ENCODE results near the gene EIF2B2.

Gene EIF2B2

DNA sequence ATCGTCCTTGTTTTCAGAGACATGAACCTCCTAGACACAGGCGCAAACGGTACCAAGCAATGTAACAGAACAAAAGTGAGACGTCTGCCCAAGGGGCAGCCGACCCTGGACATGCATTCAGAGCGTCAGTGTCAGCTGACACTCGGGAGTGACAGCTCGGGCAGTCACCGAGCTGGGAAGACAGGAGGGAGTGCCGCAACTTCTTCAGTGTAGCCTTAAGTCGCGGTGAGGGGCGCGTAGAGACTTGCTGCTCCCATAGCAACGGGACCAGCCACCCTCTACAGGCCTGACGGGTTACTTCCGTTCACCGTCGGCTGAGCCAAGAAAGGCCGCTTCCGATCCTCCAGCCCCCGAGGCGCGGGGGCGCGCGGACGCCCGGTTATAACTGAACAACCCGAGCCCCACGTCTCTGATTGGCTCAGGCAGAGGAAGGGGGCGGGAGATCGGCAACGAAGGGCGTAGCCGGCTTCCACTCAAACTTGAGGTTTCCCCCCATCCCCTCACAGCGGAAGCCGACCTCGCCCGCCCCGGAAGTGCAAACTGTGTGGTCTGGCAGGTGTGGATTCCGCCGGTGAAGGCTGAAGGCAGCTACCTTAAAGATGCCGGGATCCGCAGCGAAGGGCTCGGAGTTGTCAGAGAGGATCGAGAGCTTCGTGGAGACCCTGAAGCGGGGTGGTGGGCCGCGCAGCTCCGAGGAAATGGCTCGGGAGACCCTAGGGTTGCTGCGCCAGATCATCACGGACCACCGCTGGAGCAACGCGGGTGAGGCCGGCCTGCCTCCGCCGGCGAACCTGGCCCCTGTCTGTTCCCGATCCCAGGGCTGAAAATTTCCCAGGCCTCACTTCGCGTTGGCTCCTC lies at the start of gene EIF2B2:
Gene EIF2B2, plus strand, starts transcription at position 530 of the 858 bp plus-strand sequence. Its CDS starts 70 bp downstream, at position 600.
- in situ Hi-C loops (cut with HindIII; ENCODE audit: low sequenced_read_pairs) = no loop called here

DNA sequence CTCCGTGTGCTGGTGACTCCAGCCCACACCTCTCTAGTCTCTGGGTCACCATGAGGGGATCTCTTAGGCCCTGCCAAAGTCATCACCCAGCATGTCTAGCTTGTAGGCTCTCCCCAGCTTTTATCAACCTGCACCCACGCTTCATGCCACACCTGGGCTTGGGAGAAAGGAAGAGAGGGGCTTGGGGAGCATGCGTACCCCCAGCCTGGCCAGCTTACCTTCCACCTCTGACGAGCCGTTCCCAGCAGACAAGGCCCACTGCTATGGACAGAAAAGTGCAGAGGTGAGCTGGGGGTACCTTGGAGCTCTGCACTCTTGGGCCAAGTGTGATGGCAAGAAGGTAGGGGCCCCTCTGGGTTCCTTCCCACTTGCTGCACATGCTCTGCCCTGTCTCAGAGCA lies 49.0 kb upstream of the EIF2B2 start:
- in situ Hi-C loops (cut with HindIII; ENCODE audit: low sequenced_read_pairs) = no loop called here

DNA sequence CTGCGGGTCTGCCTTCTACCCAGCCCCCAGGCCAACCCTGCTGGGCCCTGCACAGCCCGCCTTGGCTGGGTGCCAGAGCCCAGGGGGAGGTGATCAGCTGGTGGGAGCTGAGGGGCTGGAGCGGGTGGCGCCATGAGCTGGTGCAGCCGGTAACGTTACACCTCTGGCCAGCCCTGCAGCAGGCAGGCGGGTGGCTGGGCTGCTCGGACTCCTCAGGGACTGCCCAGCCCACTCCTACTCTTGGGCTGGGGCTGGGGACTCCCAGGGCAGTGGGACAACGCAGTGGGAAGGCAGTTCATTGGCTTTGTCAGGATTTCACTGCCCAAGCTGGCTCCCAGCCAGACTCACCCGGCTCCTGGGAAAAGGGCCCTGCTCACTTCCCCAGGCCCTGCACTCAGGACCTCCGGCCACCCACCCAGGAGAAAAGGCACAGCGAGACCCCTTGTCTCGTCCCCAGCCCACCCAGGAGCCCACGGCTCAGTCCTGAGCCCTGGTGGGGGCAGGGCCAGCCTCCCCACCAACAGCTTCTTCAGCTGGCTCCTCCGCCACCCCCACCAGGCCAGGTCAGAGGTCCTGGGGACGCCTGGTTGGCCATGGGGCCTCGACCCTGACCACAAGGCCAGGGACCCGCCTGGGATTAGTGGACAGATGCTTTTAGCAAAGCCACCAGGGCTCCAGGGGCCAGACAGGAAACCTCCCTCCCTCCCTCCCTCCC lies 48.3 kb upstream of the EIF2B2 start:
- in situ Hi-C loops (cut with HindIII; ENCODE audit: low sequenced_read_pairs) = no loop called here

DNA sequence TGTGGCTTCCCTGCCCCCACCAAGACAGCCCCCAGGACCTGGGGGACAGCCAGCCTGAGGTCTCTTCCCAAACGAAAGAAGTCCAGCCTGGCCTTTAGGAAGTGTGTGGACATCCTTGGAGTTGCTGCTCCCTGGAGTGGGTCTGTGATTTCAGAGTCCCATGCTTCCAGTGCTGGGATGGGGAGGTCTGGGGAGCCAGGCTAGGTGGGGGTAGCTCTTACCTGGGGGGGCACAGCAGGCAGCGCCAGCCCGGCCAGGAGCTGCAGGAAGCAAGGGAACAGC lies 47.8 kb upstream of the EIF2B2 start:
- in situ Hi-C loops (cut with HindIII; ENCODE audit: low sequenced_read_pairs) = no loop called here

DNA sequence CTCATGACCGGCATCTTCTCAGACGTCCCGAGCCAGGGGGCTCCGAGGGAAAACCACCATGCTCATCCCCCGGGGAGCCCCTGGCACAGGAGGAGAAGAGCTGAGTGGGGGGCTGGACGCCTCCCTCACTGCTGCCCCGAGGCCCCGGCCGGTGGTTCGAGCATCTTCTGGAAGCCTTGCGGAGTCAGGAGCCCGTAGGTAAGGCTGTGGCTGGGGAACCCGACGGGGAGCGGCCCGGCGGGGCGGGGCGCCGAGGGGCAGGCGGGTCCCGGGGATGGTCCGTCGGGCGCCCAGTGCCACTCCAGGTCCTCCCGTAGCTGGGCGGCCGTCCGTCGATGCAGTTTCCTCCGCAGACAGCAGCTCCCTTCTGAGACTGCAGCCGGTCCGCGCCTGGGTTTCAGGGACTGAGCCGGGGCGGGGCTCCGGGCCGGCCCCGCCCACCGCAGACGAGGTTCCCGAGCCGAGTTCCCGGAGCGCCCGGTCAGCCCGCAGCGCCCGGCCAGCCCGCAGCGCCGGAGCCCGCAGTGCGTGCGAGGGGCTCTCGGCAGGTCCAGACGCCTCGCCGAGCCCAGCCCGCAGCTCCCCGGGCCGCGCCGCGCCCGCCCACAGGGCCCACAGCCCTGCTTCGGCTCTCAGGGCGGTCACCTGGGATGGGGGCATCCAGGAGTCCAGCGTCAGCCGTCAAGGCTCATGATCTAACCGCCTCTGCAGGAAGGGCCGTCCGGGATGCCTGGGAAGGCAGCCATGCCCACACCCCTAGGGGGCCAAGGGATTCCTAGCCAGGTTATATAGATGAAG lies 47.3 kb upstream of the EIF2B2 start, which contains the start of gene PGF:
Gene PGF, minus strand, starts transcription at position 369 of the 798 bp plus-strand sequence. Its CDS starts 355 bp downstream, at position 14.
- in situ Hi-C loops (cut with HindIII; ENCODE audit: low sequenced_read_pairs) = no loop called here

DNA sequence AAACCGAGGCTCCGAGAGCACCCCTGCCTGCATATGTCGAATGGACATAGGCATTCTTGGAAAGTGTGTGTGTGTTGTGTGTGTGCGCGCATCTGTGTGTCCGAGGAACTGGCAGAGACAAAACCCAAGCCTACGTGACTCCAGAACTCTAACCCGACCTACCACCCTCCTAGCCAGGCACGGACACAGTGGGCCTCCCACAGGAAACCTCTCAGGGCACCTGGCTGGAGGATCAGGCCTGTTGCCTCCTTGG lies 46.8 kb upstream of the EIF2B2 start:
- in situ Hi-C loops (cut with HindIII; ENCODE audit: low sequenced_read_pairs) = no loop called here

DNA sequence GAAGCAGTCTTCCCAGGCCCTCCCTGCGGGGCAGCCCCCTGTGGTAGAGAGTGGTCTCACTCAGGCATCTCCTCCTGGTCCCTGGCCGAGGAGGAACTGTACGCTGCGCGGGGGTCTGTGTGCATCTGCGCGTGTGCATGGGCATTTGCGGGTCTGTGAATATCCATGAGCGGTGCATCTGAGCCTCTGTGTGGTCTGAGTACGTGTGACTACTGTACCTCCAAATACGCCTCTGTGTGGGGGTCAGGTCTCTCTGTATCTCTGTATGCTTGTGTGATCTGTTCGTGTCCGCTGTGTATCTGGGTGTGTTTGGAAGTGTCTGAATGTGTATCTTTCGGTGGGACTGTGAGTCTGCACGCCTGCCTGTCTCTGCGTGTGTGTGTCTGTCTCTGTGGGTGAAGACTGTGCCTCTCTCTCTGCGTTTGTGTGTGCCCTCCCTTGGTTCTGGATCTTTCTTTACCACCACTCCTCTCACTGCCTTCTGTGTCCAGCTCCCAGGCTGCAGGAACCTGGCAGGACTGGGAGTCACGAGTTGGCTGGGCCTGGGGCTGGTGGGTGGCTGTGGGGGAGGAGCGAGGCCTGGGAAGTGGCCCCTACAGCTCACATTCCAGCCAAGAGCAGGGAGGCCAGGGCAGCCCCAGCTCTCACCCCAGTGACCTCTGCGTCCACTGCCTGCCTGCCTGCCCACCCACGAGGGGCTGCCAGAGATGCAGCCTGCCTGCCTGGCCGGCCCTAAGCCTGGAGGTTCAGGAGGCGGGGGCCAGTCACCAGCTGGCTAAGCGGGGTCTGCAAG lies 46.2 kb upstream of the EIF2B2 start:
- in situ Hi-C loops (cut with HindIII; ENCODE audit: low sequenced_read_pairs) = no loop called here

DNA sequence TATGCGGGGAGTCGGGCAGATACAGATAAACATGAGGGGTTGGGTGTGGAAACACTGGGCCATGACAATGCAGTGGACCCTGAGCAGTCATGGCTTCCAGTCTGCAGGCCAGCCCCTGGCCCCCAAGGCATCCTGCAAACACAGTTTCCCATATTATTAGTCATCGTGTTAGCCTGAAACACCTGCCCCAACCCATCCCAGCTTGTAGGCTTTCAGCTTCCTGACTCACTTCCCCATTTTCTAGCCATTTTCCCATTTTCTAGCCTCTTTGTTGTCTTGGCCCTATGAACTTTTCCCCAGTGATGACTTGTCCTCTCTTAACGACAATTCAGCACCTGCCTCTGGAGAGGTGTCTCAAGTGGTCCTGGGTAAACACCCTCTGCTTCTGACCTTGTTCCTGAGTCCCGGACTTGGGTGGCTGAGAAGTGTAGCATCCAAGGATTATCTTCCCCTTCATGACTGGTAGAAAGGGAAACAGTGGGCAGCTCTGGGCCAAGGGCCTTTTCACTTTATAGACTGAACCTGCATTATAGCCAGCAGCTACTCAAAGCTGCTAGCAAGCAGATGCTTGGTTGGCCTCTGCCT lies 43.0 kb upstream of the EIF2B2 start:
- in situ Hi-C loops (cut with HindIII; ENCODE audit: low sequenced_read_pairs) = loop anchor here (5.0 to 10.0 kb wide), 4 partner anchors 55 to 345 kb away; partner anchors contain the start of gene ZC2HC1C

DNA sequence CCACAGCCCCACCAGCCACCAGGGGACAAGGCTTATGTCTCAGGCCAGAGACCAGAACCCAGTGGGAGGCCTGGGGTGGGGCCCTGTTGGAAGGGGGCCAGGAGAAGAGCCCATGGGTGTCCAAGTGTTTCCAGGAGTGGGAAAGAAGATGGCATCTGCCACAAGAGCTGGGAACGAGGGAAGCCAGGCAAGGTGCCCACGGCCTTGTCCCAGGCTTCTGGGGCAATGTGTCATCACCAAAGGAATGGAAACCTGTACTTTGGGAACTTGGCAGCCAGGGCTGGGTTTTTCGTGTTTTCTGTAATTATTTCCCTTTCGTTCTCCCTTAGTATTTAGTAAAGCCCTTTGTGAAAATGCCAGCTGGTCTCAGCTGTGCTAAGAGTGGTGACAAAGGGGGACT lies 42.0 kb upstream of the EIF2B2 start:
- in situ Hi-C loops (cut with HindIII; ENCODE audit: low sequenced_read_pairs) = loop anchor here (5.0 to 10.0 kb wide), 4 partner anchors 56 to 344 kb away; partner anchors contain the start of gene ZC2HC1C

DNA sequence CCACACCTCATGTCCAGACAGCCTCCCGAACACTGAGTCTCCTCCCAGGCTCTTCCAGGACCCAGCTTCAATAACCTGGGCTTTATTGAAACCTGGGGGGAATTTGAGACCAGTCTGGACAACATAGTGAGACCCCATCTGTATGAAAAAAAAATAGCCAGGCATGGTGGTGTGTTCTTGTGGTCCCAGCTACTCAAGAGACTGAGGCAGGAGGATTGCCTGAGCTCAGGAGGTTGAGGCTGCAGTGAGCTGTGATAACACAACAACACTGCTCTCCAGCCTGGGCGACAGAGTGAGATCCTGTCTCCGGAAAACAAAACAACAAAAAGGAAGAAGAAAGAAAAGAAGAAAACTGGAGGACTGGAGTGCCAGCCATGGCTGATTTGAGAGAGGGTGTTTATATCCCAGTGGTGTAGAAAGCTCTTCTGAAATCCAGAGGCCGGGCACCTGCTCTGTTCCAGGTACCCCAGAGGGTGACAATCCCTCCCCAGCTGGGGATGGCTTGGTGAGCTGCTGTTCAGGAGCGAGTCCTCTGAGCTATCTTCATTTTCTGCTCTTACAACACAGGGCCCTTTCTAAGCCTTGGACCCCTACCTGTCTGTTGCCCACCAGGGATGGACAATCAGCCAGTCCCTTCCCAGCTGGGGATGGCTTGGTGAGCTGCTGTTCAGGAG lies 41.3 kb upstream of the EIF2B2 start:
- in situ Hi-C loops (cut with HindIII; ENCODE audit: low sequenced_read_pairs) = loop anchor here (5.0 to 10.0 kb wide), 4 partner anchors 56 to 343 kb away; partner anchors contain the start of gene ZC2HC1C

DNA sequence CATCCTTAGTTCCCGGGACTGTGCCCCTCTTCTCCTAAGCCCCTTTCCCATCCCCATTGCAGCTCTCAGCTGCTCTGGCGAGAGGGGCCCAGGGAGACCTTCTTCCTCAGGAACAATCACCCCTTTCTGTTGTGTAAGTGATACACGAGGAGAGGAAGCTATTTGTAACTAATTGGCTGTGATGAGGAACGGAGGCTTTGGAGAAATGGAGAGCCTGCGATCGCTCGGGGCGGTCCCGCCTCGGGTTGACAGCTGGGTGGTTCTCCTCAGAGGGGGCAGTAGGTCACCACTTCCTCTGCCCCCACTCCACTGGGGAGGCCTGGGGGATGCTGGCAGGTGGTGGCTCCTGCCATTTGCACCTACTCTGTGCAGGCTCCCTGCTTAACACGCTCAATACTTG lies 40.7 kb upstream of the EIF2B2 start:
- in situ Hi-C loops (cut with HindIII; ENCODE audit: low sequenced_read_pairs) = loop anchor here (5.0 to 10.0 kb wide), 4 partner anchors 55 to 343 kb away; partner anchors contain the start of gene ZC2HC1C

DNA sequence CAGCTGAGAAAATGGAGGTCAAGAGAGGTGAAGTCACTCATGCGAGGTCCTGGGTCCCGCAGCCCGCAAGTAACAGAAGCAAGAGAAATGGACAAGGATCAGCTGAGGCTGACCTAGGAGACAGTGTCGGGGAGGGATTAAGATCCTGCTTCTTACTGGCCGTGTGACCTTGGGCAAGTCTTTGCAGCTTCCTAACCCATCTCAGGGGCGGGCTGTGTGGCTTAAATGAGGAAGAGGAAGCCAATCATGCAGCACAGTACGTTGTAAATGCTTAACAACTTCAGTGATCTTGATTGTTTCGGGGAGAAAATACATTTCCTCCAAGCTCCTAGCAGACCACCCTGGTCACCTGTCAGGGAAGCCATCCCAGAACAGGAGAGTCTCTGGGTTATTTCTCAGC lies 40.2 kb upstream of the EIF2B2 start:
- in situ Hi-C loops (cut with HindIII; ENCODE audit: low sequenced_read_pairs) = loop anchor here (5.0 to 10.0 kb wide), 4 partner anchors 55 to 342 kb away; partner anchors contain the start of gene ZC2HC1C

DNA sequence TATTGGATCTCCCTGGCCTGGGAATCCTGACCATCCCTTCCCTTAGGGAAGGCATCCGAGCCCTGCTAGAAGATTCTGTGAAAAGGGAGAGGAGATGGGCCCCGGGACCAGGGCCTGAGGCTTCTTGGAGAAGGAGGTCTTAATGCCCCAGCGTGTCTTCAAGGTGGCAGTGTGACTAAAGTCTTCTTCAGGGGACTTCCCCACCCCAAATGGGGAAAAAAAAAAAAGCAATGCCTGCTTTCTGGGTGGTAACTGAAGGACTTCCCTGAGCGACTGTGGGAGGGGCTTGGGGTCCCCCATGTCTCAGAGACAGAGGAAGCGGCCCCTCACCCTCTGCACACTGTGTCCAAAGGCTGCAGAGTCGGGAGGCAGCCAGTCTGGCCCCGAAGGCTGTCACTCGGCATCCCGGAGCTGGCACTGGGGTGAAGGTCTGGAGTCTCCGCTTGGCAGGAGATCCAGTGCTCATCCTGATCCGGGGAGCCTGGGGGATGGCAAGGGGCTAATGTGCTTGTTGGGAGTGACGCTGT lies 39.5 kb upstream of the EIF2B2 start:
- in situ Hi-C loops (cut with HindIII; ENCODE audit: low sequenced_read_pairs) = loop anchor here (5.0 to 10.0 kb wide), 4 partner anchors 54 to 342 kb away; partner anchors contain the start of gene ZC2HC1C

DNA sequence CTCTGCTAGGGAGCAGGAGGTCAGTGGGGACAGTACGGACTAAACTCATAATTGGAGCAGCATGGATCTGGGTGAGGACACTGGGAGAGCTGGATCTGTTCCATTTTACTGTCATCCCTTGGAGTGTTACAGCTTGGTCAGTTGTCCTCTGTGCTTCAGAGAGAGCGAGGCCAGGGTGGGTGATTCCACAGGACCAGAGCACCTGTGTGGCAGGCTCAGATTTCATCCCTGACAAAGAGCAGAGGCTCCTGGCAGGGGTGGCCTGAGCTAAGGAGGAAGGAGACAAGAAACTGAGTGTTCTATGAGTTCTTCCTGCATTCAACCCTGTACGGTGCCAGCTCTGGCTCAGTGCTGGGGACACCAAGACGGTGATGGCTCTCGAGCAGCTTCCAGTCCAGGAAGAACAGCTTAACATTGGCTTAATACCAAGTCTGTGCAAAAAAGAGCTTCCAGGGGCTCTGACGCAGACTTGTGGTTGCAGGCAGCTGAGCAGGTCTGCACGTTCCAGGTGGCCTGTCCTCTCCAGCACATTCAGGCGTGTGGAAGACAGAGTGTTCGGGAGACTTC lies 38.9 kb upstream of the EIF2B2 start:
- in situ Hi-C loops (cut with HindIII; ENCODE audit: low sequenced_read_pairs) = loop anchor here (5.0 to 10.0 kb wide), 4 partner anchors 54 to 341 kb away; partner anchors contain the start of gene ZC2HC1C

DNA sequence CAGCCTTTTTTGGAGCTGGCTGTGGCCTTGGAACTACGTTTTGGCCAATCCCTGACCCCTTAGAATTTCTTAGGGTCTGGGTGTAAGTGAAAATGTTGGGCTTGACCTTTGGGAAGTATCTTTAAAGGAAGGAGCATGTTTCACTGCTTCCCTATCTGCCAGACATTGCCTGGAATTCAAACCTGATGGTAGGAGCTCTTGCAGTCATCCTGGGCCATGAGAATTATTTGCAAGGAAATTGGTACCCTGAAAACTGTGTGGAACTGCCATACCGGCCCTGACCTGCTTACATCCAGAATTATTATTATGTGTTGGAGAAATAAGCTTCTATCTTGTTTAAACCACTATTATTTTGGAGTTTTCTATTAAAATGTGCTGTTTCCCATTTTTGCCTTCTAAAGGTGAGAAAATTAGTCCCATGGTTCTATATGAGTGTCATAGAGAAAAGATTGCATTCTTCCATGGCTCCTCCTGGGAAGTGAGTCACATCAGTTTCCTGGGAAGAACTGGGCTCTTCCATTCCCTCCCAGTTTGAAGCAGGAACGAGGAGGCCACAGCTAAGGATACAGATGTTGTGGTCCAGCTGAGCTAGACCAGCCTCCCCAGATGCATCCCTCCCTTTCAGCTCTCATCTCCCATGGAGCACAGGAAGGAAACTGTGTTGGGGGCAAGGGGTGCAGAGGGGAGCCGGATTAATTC lies 37.8 kb upstream of the EIF2B2 start:
- in situ Hi-C loops (cut with HindIII; ENCODE audit: low sequenced_read_pairs) = loop anchor here (5.0 to 10.0 kb wide), 4 partner anchors 52 to 340 kb away; partner anchors contain the start of gene ZC2HC1C

DNA sequence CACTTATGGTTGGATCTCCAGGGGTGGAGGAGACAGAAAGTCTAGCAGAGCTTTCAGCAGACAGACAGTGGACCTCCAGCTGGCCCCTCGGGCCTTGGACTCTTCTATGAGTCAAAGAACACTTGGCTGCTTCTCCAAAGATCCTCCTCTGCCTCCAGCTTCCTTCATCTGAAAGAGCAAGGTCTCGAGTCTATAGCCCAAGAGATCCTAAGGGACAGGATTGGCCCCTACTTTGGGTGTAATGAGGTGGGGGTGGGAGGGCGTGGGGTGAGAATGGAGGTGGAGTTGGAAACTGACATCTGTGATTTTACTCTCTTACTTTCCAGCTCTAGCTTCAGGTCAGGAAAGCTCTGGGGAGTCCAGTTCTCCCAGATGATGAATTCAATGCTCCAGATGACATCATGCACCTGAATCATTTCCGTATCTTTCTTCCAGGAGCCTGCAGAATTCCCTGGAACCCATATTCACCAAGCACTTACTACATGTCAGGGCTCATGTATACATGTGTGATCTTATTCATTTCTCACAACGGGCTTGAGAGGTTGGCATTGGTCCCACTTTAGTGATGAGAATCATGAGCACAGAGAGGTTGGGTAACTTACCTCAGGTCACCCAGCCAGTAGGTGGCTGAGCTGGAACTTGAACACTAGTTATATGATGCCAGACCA lies 37.1 kb upstream of the EIF2B2 start:
- in situ Hi-C loops (cut with HindIII; ENCODE audit: low sequenced_read_pairs) = loop anchor here (10.0 kb wide), 2 partner anchors 61 to 339 kb away; no protein-coding TSS in a partner anchor

DNA sequence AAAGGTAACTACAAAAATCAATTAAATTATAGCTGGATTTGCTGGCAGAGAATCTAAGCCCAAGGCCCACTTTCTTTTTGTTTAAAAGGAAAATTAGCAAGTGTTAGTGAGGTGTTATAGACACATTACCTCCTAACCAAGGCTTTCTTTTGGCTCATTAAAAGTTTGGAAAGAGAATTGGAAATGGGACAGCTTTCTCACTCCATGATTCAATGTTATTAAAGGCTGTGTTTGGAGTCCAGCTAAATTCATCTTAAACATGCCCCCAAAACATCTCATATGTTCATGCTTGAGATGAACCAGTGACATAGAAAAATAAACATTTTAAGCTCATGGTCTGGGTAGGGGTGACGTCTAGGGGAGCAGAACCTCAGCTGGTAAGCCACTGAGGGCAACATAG lies 33.9 kb upstream of the EIF2B2 start:
- in situ Hi-C loops (cut with HindIII; ENCODE audit: low sequenced_read_pairs) = loop anchor here (10.0 kb wide), 2 partner anchors 64 to 336 kb away; no protein-coding TSS in a partner anchor

All from endothelial cell of hepatic sinusoid (primary cell).